HEK293 (cell line): ENCODE data around the gene ARID1A.
A peak's percentile ranks its signal among the peaks of the same experiment; 100 is the strongest.

ENCODE experiments used
- EGR2 ChIP-seq: fragments of 450-650 bp; formaldehyde crosslinking; IDR thresholded peaks from 2 replicates; pipeline ENCODE4 v1.5.1; 2016; ENCODE audit warnings: low read depth, missing biosample characterization, missing genetic modification characterization
- KLF8 ChIP-seq: fragments of 450-650 bp; formaldehyde crosslinking; IDR thresholded peaks from 2 replicates; pipeline ENCODE4 v1.5.1; 2016; ENCODE audit warnings: missing biosample characterization, missing genetic modification characterization
- KLF9 ChIP-seq: fragments of 450-650 bp; formaldehyde crosslinking; IDR thresholded peaks from 2 replicates; pipeline ENCODE4 v1.5.1; 2016; ENCODE audit warnings: missing biosample characterization, missing genetic modification characterization, low read depth
- MZF1 ChIP-seq: fragments of 450-650 bp; formaldehyde crosslinking; IDR thresholded peaks from 2 replicates; pipeline ENCODE4 v1.5.1; 2017; ENCODE audit warnings: missing biosample characterization, missing genetic modification characterization, borderline replicate concordance
- SETDB1 ChIP-seq: IDR thresholded peaks from one replicate; pipeline ENCODE4 v1.6.1; 2017; ENCODE audit warnings: mild to moderate bottlenecking, low read length, moderate library complexity, mixed read lengths; ENCODE audit not compliant: insufficient read length
- SP3 ChIP-seq: fragments of 450-650 bp; formaldehyde crosslinking; IDR thresholded peaks from 2 replicates; pipeline ENCODE4 v1.5.1; 2016; ENCODE audit warnings: missing biosample characterization, missing genetic modification characterization
- ZNF416 ChIP-seq: fragments of 450-650 bp; formaldehyde crosslinking; IDR thresholded peaks from 2 replicates; pipeline ENCODE4 v1.5.1; 2016; ENCODE audit warnings: missing biosample characterization, missing genetic modification characterization
- ZNF792 ChIP-seq: fragments of 450-650 bp; formaldehyde crosslinking; IDR thresholded peaks from 2 replicates; pipeline ENCODE4 v1.5.1; 2016; ENCODE audit warnings: missing biosample characterization, missing genetic modification characterization
- TF ChIP-seq, protein P1 (sequence below): fragments of 450-650 bp; formaldehyde crosslinking; conservative IDR thresholded peaks from 2 replicates; pipeline ENCODE4 v1.5.1; 2016; ENCODE audit warnings: low read depth, missing biosample characterization, missing genetic modification characterization
- TF ChIP-seq, protein P2 (sequence below): fragments of 450-650 bp; formaldehyde crosslinking; IDR thresholded peaks from 2 replicates; pipeline ENCODE4 v1.5.1; 2016; ENCODE audit warnings: missing biosample characterization, missing genetic modification characterization
- TF ChIP-seq, protein P3 (sequence below): fragments of 450-650 bp; formaldehyde crosslinking; IDR thresholded peaks from 2 replicates; pipeline ENCODE4 v1.5.1; 2016; ENCODE audit warnings: missing biosample characterization, missing genetic modification characterization
- TF ChIP-seq, protein P4 (sequence below): fragments of 450-650 bp; formaldehyde crosslinking; IDR thresholded peaks from 2 replicates; pipeline ENCODE4 v1.5.1; 2016; ENCODE audit warnings: missing biosample characterization, missing genetic modification characterization
- TF ChIP-seq, protein P5 (sequence below): fragments of 450-650 bp; formaldehyde crosslinking; IDR thresholded peaks from 2 replicates; pipeline ENCODE4 v1.5.1; 2016; ENCODE audit warnings: missing biosample characterization, missing genetic modification characterization
- TF ChIP-seq, protein P6 (sequence below): fragments of 450-650 bp; formaldehyde crosslinking; IDR thresholded peaks from 2 replicates; pipeline ENCODE4 v1.5.1; 2016; ENCODE audit warnings: missing biosample characterization, missing genetic modification characterization
- TF ChIP-seq, protein P7 (sequence below): fragments of 450-650 bp; formaldehyde crosslinking; IDR thresholded peaks from 2 replicates; pipeline ENCODE4 v1.5.1; 2017; ENCODE audit warnings: missing biosample characterization, missing genetic modification characterization
- TF ChIP-seq, protein P8 (sequence below): fragments of 450-650 bp; formaldehyde crosslinking; IDR thresholded peaks from 2 replicates; pipeline ENCODE4 v1.5.1; 2017; ENCODE audit warnings: missing biosample characterization, missing genetic modification characterization
- TF ChIP-seq, protein P9 (sequence below): fragments of 450-650 bp; IDR thresholded peaks from 2 replicates; pipeline ENCODE4 v1.5.1; 2018; ENCODE audit warnings: missing biosample characterization, mild to moderate bottlenecking, missing genetic modification characterization

Gene ARID1A

DNA sequence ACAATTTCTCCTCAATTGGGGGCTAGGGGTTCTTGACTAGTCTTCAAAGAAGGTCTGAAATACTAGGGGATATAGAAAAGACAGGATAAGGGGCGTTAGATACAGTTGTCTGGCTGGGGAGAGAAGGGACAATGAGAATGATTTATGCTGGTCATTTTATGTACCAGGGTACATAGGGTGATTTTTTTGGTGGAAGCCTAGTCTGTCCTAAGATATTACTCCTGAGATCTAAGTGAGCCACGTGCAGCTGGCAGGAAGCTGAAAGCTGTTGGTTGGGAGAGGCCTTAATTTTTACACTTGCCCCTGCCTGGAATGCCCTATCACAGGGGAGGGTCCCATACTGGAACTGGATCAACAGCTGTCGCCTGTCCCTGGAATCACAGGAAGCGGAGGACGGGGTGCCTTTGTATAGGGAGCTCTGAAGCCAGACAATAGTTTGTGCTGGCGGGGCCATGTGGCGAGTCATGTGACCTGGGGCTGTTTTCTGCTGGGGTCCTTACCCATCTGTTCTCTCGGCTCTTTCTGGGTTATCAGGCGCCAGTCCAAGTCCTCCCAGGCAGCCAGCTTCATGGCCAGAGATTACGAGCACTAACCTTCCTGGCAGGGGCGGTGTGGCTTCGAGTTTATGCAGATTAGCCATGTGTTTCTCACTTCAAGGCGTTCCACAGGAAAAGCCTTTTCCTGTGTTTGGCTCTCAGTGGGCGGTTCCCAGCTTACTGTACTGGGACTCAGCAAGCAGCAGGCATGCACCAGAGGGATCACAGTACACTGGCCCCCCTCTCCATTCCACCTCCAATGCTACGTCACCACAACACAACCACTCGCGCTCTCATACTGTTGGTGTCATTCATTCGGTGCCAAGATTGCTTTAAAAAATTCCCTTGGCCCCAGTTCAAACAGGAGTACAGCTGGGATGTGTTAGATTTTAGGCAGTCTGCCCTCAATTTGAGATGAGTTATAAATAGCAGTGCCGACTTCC lies 27.5 kb downstream of the ARID1A start (continued):
- TF ChIP-seq, protein P1, sequence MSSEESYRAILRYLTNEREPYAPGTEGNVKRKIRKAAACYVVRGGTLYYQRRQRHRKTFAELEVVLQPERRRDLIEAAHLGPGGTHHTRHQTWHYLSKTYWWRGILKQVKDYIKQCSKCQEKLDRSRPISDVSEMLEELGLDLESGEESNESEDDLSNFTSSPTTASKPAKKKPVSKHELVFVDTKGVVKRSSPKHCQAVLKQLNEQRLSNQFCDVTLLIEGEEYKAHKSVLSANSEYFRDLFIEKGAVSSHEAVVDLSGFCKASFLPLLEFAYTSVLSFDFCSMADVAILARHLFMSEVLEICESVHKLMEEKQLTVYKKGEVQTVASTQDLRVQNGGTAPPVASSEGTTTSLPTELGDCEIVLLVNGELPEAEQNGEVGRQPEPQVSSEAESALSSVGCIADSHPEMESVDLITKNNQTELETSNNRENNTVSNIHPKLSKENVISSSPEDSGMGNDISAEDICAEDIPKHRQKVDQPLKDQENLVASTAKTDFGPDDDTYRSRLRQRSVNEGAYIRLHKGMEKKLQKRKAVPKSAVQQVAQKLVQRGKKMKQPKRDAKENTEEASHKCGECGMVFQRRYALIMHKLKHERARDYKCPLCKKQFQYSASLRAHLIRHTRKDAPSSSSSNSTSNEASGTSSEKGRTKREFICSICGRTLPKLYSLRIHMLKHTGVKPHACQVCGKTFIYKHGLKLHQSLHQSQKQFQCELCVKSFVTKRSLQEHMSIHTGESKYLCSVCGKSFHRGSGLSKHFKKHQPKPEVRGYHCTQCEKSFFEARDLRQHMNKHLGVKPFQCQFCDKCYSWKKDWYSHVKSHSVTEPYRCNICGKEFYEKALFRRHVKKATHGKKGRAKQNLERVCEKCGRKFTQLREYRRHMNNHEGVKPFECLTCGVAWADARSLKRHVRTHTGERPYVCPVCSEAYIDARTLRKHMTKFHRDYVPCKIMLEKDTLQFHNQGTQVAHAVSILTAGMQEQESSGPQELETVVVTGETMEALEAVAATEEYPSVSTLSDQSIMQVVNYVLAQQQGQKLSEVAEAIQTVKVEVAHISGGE (tag by site-specific recombination): no peak; the same call in 1 of the 2 replicates
- TF ChIP-seq SETDB1: peak; percentile 56
- TF ChIP-seq, protein P2, sequence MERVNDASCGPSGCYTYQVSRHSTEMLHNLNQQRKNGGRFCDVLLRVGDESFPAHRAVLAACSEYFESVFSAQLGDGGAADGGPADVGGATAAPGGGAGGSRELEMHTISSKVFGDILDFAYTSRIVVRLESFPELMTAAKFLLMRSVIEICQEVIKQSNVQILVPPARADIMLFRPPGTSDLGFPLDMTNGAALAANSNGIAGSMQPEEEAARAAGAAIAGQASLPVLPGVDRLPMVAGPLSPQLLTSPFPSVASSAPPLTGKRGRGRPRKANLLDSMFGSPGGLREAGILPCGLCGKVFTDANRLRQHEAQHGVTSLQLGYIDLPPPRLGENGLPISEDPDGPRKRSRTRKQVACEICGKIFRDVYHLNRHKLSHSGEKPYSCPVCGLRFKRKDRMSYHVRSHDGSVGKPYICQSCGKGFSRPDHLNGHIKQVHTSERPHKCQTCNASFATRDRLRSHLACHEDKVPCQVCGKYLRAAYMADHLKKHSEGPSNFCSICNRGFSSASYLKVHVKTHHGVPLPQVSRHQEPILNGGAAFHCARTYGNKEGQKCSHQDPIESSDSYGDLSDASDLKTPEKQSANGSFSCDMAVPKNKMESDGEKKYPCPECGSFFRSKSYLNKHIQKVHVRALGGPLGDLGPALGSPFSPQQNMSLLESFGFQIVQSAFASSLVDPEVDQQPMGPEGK: peak; percentile 81
- TF ChIP-seq MZF1 (tag by site-specific recombination): no peak
- TF ChIP-seq, protein P3, sequence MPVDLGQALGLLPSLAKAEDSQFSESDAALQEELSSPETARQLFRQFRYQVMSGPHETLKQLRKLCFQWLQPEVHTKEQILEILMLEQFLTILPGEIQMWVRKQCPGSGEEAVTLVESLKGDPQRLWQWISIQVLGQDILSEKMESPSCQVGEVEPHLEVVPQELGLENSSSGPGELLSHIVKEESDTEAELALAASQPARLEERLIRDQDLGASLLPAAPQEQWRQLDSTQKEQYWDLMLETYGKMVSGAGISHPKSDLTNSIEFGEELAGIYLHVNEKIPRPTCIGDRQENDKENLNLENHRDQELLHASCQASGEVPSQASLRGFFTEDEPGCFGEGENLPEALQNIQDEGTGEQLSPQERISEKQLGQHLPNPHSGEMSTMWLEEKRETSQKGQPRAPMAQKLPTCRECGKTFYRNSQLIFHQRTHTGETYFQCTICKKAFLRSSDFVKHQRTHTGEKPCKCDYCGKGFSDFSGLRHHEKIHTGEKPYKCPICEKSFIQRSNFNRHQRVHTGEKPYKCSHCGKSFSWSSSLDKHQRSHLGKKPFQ (tag by site-specific recombination): no peak
- TF ChIP-seq, protein P4, sequence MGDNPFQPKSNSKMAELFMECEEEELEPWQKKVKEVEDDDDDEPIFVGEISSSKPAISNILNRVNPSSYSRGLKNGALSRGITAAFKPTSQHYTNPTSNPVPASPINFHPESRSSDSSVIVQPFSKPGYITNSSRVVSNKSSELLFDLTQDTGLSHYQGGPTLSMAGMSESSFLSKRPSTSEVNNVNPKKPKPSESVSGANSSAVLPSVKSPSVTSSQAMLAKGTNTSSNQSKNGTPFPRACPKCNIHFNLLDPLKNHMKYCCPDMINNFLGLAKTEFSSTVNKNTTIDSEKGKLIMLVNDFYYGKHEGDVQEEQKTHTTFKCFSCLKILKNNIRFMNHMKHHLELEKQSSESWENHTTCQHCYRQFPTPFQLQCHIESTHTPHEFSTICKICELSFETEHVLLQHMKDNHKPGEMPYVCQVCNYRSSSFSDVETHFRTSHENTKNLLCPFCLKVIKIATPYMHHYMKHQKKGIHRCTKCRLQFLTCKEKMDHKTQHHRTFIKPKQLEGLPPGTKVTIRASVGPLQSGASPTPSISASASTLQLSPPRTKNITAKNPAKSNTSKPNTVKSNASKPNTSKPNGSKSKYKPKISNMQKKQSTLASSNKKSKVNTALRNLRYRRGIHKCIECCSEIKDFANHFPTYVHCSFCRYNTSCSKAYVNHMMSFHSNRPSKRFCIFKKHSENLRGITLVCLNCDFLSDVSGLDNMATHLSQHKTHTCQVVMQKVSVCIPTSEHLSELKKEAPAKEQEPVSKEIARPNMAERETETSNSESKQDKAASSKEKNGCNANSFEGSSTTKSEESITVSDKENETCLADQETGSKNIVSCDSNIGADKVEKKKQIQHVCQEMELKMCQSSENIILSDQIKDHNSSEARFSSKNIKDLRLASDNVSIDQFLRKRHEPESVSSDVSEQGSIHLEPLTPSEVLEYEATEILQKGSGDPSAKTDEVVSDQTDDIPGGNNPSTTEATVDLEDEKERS (tag by site-specific recombination): no peak
- 0 out of 2 replicates have a peak, but pooled peaks have one; percentile 37 for TF ChIP-seq EGR2 (tag by site-specific recombination)
- peak; percentile 44 for TF ChIP-seq KLF8 (tag by site-specific recombination)
- TF ChIP-seq, protein P5, sequence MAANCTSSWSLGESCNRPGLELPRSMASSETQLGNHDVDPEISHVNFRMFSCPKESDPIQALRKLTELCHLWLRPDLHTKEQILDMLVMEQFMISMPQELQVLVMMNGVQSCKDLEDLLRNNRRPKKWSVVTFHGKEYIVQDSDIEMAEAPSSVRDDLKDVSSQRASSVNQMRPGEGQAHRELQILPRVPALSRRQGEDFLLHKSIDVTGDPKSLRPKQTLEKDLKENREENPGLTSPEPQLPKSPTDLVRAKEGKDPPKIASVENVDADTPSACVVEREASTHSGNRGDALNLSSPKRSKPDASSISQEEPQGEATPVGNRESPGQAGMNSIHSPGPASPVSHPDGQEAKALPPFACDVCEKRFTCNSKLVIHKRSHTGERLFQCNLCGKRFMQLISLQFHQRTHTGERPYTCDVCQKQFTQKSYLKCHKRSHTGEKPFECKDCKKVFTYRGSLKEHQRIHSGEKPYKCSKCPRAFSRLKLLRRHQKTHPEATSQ: no peak
- TF ChIP-seq, protein P6, sequence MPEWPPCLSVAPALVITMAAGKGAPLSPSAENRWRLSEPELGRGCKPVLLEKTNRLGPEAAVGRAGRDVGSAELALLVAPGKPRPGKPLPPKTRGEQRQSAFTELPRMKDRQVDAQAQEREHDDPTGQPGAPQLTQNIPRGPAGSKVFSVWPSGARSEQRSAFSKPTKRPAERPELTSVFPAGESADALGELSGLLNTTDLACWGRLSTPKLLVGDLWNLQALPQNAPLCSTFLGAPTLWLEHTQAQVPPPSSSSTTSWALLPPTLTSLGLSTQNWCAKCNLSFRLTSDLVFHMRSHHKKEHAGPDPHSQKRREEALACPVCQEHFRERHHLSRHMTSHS (tag by site-specific recombination): no peak
- TF ChIP-seq KLF9 (tag by site-specific recombination): peak; percentile 75
- TF ChIP-seq, protein P7, sequence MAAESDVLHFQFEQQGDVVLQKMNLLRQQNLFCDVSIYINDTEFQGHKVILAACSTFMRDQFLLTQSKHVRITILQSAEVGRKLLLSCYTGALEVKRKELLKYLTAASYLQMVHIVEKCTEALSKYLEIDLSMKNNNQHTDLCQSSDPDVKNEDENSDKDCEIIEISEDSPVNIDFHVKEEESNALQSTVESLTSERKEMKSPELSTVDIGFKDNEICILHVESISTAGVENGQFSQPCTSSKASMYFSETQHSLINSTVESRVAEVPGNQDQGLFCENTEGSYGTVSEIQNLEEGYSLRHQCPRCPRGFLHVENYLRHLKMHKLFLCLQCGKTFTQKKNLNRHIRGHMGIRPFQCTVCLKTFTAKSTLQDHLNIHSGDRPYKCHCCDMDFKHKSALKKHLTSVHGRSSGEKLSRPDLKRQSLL (tag by site-specific recombination): no peak
- TF ChIP-seq ZNF792 (tag by site-specific recombination): no peak
- TF ChIP-seq SP3 (tag by site-specific recombination): peak; percentile 27; the same call in 1 of the 2 replicates
- no peak for TF ChIP-seq ZNF416 (tag by site-specific recombination)
- TF ChIP-seq, protein P8, sequence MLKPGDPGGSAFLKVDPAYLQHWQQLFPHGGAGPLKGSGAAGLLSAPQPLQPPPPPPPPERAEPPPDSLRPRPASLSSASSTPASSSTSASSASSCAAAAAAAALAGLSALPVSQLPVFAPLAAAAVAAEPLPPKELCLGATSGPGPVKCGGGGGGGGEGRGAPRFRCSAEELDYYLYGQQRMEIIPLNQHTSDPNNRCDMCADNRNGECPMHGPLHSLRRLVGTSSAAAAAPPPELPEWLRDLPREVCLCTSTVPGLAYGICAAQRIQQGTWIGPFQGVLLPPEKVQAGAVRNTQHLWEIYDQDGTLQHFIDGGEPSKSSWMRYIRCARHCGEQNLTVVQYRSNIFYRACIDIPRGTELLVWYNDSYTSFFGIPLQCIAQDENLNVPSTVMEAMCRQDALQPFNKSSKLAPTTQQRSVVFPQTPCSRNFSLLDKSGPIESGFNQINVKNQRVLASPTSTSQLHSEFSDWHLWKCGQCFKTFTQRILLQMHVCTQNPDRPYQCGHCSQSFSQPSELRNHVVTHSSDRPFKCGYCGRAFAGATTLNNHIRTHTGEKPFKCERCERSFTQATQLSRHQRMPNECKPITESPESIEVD (tag by site-specific recombination): no peak; the same call in 1 of the 2 replicates
- TF ChIP-seq, protein P9, sequence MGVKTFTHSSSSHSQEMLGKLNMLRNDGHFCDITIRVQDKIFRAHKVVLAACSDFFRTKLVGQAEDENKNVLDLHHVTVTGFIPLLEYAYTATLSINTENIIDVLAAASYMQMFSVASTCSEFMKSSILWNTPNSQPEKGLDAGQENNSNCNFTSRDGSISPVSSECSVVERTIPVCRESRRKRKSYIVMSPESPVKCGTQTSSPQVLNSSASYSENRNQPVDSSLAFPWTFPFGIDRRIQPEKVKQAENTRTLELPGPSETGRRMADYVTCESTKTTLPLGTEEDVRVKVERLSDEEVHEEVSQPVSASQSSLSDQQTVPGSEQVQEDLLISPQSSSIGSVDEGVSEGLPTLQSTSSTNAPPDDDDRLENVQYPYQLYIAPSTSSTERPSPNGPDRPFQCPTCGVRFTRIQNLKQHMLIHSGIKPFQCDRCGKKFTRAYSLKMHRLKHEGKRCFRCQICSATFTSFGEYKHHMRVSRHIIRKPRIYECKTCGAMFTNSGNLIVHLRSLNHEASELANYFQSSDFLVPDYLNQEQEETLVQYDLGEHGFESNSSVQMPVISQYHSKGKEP (tag by site-specific recombination): peak; percentile 76
